ENCODE data around the gene MYL3.
"Not testable (repeated sequence)": the region's sequence is repeated elsewhere in the genome, so short reads cannot be mapped to it uniquely, and the experiment has no call there.

The MYL3 gene

GRCh38 chr3:46821553-46821952, 41.7 kb downstream of the MYL3 start:
- DNase-seq = no peak

GRCh38 chr3:46820852-46821251, 42.4 kb downstream of the MYL3 start:
- DNase-seq = no peak

- DNase-seq = no peak
Observed at GRCh38 chr3:46812237-46812791, 50.9 kb downstream of the MYL3 start.

GRCh38 chr3:46811615-46812236, 51.5 kb downstream of the MYL3 start:
- no peak for DNase-seq

- DNase-seq = not testable (repeated sequence)
Observed at GRCh38 chr3:46808766-46809165, 54.5 kb downstream of the MYL3 start.

All from NCI-H2107 (cell line).